Thoracic aorta (tissue), 2 donors: ENCODE results near the gene PYGM. TPM values are rescaled to one million over a fixed set of nuclear protein-coding genes. Genes with fewer than 3 reads are reported as not detected.

Source experiments
- ATAC-seq: fragments of 150-250 bp; one replicate; pipeline ENCODE4 v1.8.0; 2017; ENCODE audit warnings: low read depth; ENCODE audit not compliant: insufficient number of reproducible peaks, low FRiP score
- DNase-seq: peaks from one replicate; pipeline ENCODE4 v3.0.0-alpha.2; 2020; ENCODE audit warnings: low spot score
- H3K27ac ChIP-seq, 2 donors: fragments of 200-600 bp; sonication (generic); 1 replicate in 1 of 2; 2 replicates in 1 of 2; pipeline ENCODE4 v1.5.1; 2016; ENCODE audit warnings: mild to moderate bottlenecking in 2 of 2, moderate library complexity in 2 of 2
- H3K27me3 ChIP-seq: fragments of 200-600 bp; sonication (generic); replicated peaks from 2 replicates; pipeline ENCODE4 v1.6.0; 2016; ENCODE audit warnings: mild to moderate bottlenecking; ENCODE audit not compliant: insufficient read depth
- H3K36me3 ChIP-seq: fragments of 200-600 bp; sonication (generic); one replicate; pipeline ENCODE4 v1.5.1; 2016
- H3K4me1 ChIP-seq, 2 donors: fragments of 200-600 bp; sonication (generic); 1 replicate in 1 of 2; 2 replicates in 1 of 2; pipeline versions ENCODE4 v1.5.1 to v1.6.0; 2016; ENCODE audit warnings: low read depth in 2 of 2, mild to moderate bottlenecking in 1 of 2; ENCODE audit not compliant: control insufficient read depth in 1 of 2
- H3K4me3 ChIP-seq: fragments of 200-600 bp; sonication (generic); 2 replicates; pipeline ENCODE4 v1.5.1; 2016; ENCODE audit warnings: mild to moderate bottlenecking
- H3K9me3 ChIP-seq: fragments of 200-600 bp; sonication (generic); 2 replicates; pipeline ENCODE4 v1.5.1; 2016
- total RNA-seq, 2 donors: library from RNA; depleted of rRNA; stranded (reverse); fragments of >200 nt; gene quantifications; one replicate each; pipeline versions ENCODE4 v1.1.0 to v1.2.3, GENCODE V29; 2016
- TF ChIP-seq, protein P1 (sequence below): fragments of 200-600 bp; sonication (generic); IDR thresholded peaks from one replicate; pipeline ENCODE4 v1.5.1; 2019; ENCODE audit warnings: antibody characterized with exemption

Gene PYGM
- total RNA-seq, 2 donors from 2014 or later: 12.2 to 13.4 TPM

GRCh38 chr11:64697663-64698375 lies 62.0 kb downstream of the PYGM start:
- TF ChIP-seq, protein P1, sequence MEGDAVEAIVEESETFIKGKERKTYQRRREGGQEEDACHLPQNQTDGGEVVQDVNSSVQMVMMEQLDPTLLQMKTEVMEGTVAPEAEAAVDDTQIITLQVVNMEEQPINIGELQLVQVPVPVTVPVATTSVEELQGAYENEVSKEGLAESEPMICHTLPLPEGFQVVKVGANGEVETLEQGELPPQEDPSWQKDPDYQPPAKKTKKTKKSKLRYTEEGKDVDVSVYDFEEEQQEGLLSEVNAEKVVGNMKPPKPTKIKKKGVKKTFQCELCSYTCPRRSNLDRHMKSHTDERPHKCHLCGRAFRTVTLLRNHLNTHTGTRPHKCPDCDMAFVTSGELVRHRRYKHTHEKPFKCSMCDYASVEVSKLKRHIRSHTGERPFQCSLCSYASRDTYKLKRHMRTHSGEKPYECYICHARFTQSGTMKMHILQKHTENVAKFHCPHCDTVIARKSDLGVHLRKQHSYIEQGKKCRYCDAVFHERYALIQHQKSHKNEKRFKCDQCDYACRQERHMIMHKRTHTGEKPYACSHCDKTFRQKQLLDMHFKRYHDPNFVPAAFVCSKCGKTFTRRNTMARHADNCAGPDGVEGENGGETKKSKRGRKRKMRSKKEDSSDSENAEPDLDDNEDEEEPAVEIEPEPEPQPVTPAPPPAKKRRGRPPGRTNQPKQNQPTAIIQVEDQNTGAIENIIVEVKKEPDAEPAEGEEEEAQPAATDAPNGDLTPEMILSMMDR: no peak
- ATAC-seq (no peak), DNase-seq (no peak)
- Histone ChIP-seq H3K27ac (no peak overlapping the region), H3K4me1 (no peaks in the 10 kb centered on the region), H3K36me3 (no peaks in the 10 kb centered on the region), H3K4me3 (no peak overlapping the region), H3K9me3 (no peaks in the 10 kb centered on the region), H3K27me3 (no peaks in the 10 kb centered on the region)

Other genes with a start within 250 kb of the PYGM start
- gene SLC22A11, start 204.0 kb downstream of the PYGM start, total RNA-seq: not detected
- gene SLC22A12, start 168.8 kb downstream of the PYGM start, total RNA-seq: not detected
- 10 to 100 TPM; 40.3 to 41.3 TPM for gene NRXN2, start 36.8 kb downstream of the PYGM start, total RNA-seq
- gene RASGRP2, start 15.8 kb downstream of the PYGM start, total RNA-seq: 10 to 100 TPM; 78.4 to 89.1 TPM
- 100 to 1,000 TPM; 250 to 512 TPM for gene SF1, start 18.6 kb upstream of the PYGM start, total RNA-seq
- gene MAP4K2, start 43.2 kb upstream of the PYGM start, total RNA-seq: 10 to 100 TPM; 23.3 to 39.1 TPM
- gene MEN1, start 50.6 kb upstream of the PYGM start, total RNA-seq: 10 to 100 TPM; 11.6 to 16.0 TPM
- 1 to 10 TPM in 1 of 2 donors, under 1 TPM in 1; 0.68 to 1.2 TPM for gene CDC42BPG, start 84.7 kb upstream of the PYGM start, total RNA-seq
- gene EHD1, start 118.6 kb upstream of the PYGM start, total RNA-seq: 100 to 1,000 TPM in 1 of 2 donors, 10 to 100 TPM in 1; 67.4 to 140 TPM
- gene ATG2A, start 157.2 kb upstream of the PYGM start, total RNA-seq: 10 to 100 TPM; 18.5 to 35.2 TPM
- 10 to 100 TPM; 21.0 to 38.2 TPM for gene PPP2R5B, start 164.7 kb upstream of the PYGM start, total RNA-seq
- not detected for gene GPHA2, start 175.9 kb upstream of the PYGM start, total RNA-seq
- gene MAJIN, start 212.1 kb upstream of the PYGM start, total RNA-seq: not detected
- gene BATF2, start 237.0 kb upstream of the PYGM start, total RNA-seq: 1 to 10 TPM in 1 of 2 donors, under 1 TPM in 1; 0.92 to 2.6 TPM